OCI-LY7 (cell line): ENCODE results near the gene ROBO3. TPM values are rescaled to one million over a fixed set of nuclear protein-coding genes. Genes with fewer than 3 reads are reported as not detected.

Experiments
- BruUV-seq: library from RNA; stranded (reverse); fragments of 400-500 nt; replicated peaks from 2 replicates; lab custom pipeline; 2021; lab: Mats Ljungman, UMichigan
- CTCF ChIA-PET: fragments of 300-600 bp; sonication (Branson Sonifier 250); formaldehyde crosslinking; loops from one replicate; lab custom pipeline; 2022; ENCODE audit warnings: antibody characterized with exemption; ENCODE audit not compliant: unreplicated experiment; lab: Charles Lee
- POLR2A ChIA-PET: fragments of 300-600 bp; sonication (Branson Sonifier 250); formaldehyde crosslinking; loops from one replicate; lab custom pipeline; 2022; ENCODE audit warnings: antibody characterized with exemption; lab: Charles Lee
- DNase-seq: peaks from one replicate; pipeline ENCODE4 v3.0.0-alpha.2; 2015; ENCODE audit warnings: low spot score
- H2AFZ ChIP-seq: fragments of 200-600 bp; sonication (generic), shearing (Covaris generic); 2 replicates; pipeline ENCODE4 v1.6.1; 2014; ENCODE audit warnings: mild to moderate bottlenecking, antibody characterized with exemption, low read length, moderate library complexity
- H3K27ac ChIP-seq: fragments of 200-600 bp; sonication (generic); 2 replicates; pipeline ENCODE4 v1.5.1; 2014; ENCODE audit warnings: mixed run types, low read depth, mild to moderate bottlenecking, moderate library complexity, low read length, inconsistent platforms; ENCODE audit not compliant: poor library complexity, severe bottlenecking
- H3K36me3 ChIP-seq: fragments of 200-600 bp; sonication (generic); 2 replicates; pipeline ENCODE4 v1.6.1; 2014; ENCODE audit warnings: mild to moderate bottlenecking, antibody characterized with exemption, low read length, moderate library complexity, mixed read lengths; ENCODE audit not compliant: insufficient read depth
- H3K4me1 ChIP-seq: fragments of 200-600 bp; sonication (generic); 2 replicates; pipeline ENCODE4 v1.5.1; 2014; ENCODE audit warnings: mild to moderate bottlenecking, low read length; ENCODE audit not compliant: insufficient read depth, poor library complexity, severe bottlenecking
- H3K4me2 ChIP-seq: fragments of 200-600 bp; sonication (generic); 2 replicates; pipeline ENCODE4 v1.6.1; 2014; ENCODE audit warnings: mild to moderate bottlenecking, low read length
- H3K4me3 ChIP-seq: fragments of 200-600 bp; sonication (generic); 2 replicates; pipeline ENCODE4 v1.5.1; 2014; ENCODE audit warnings: mild to moderate bottlenecking, low read depth, low read length; ENCODE audit not compliant: poor library complexity, severe bottlenecking
- H3K79me2 ChIP-seq: fragments of 200-600 bp; sonication (generic); 2 replicates; pipeline ENCODE4 v1.6.1; 2016; ENCODE audit warnings: low read depth, mild to moderate bottlenecking, low read length, moderate library complexity, mixed read lengths; ENCODE audit not compliant: insufficient read depth
- H3K9me2 ChIP-seq: fragments of 200-600 bp; sonication (generic); 2 replicates; pipeline ENCODE4 v1.6.1; 2016; ENCODE audit warnings: mild to moderate bottlenecking, low read length, mixed read lengths; ENCODE audit not compliant: insufficient read depth
- H3K9me3 ChIP-seq: fragments of 200-600 bp; sonication (generic); 2 replicates; pipeline ENCODE4 v1.6.1; 2014; ENCODE audit warnings: mild to moderate bottlenecking, mixed run types, low read length, mixed read lengths
- H4K20me1 ChIP-seq: fragments of 200-600 bp; sonication (generic); 2 replicates; pipeline ENCODE4 v1.6.1; 2014; ENCODE audit warnings: mild to moderate bottlenecking, antibody characterized with exemption, low read length, moderate library complexity, mixed read lengths; ENCODE audit not compliant: insufficient read depth
- EZH2phosphoT487 ChIP-seq: fragments of 200-600 bp; sonication (generic); IDR thresholded peaks from 2 replicates; pipeline ENCODE4 v1.6.1; 2018; ENCODE audit warnings: low read depth, borderline replicate concordance, mild to moderate bottlenecking, mixed run types, antibody characterized with exemption, low read length, moderate library complexity, mixed read lengths
- intact Hi-C: fragments of 100-400 bp; cut with micrococcal nuclease; formaldehyde crosslinking; loops from one replicate; pipeline ENCODE4 v1.10.0; 2022; ENCODE audit not compliant: unreplicated experiment
- total RNA-seq, 2 experiments: library from RNA; depleted of rRNA in 1 of 2; stranded (reverse); fragments of >200 nt in 1 of 2; shearing (Covaris generic) in 1 of 2; gene quantifications; 2 replicates each; pipeline ENCODE4 v1.2.3, GENCODE V29; 2014 to 2022
- TF ChIP-seq, protein P1 (sequence below): fragments of 200-600 bp; sonication (generic); conservative IDR thresholded peaks from 2 replicates; pipeline ENCODE4 v1.5.1; 2014; ENCODE audit warnings: mild to moderate bottlenecking, antibody characterized with exemption, low read length, moderate library complexity, mixed read lengths

Gene ROBO3
- total RNA-seq, 2 experiments from 2014 or later = 0.19 TPM; not detected in 1

DNA sequence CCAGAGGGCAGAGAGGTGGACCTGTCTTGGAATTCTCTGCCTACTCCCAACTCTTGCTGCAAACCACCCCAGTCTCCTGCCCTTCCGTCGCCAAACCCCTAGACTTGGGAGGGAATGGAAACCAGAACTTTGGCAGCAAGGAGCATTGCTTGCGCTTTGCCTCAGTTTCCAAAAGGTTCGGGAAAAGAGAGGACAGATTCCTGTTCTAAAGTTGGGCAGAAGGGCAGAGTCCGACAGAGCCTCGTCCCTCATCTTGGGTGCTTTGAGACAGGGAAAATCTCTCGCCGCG is 396 bp upstream of the ROBO3 start:
- no peak overlapping the region for H3K4me2 ChIP-seq
- H3K36me3 ChIP-seq = no peaks in the 10 kb centered on the region
- BruUV-seq = no TSS peak
- H3K4me1 ChIP-seq = no peaks in the 10 kb centered on the region
- H4K20me1 ChIP-seq = no peaks in the 10 kb centered on the region
- DNase-seq = no peak
- no peak overlapping the region for H3K27ac ChIP-seq
- ChIA-PET POLR2A (no interaction called here), CTCF (no interaction called here)
- intact Hi-C loops = no loop called here
- no peaks in the 10 kb centered on the region for H3K79me2 ChIP-seq
- H3K9me3 ChIP-seq = no peaks in the 10 kb centered on the region
- no peak overlapping the region for H3K4me3 ChIP-seq
- H2AFZ ChIP-seq = no peak overlapping the region
- no peaks in the 10 kb centered on the region for H3K9me2 ChIP-seq
- no peak for TF ChIP-seq EZH2phosphoT487
- TF ChIP-seq, protein P1, sequence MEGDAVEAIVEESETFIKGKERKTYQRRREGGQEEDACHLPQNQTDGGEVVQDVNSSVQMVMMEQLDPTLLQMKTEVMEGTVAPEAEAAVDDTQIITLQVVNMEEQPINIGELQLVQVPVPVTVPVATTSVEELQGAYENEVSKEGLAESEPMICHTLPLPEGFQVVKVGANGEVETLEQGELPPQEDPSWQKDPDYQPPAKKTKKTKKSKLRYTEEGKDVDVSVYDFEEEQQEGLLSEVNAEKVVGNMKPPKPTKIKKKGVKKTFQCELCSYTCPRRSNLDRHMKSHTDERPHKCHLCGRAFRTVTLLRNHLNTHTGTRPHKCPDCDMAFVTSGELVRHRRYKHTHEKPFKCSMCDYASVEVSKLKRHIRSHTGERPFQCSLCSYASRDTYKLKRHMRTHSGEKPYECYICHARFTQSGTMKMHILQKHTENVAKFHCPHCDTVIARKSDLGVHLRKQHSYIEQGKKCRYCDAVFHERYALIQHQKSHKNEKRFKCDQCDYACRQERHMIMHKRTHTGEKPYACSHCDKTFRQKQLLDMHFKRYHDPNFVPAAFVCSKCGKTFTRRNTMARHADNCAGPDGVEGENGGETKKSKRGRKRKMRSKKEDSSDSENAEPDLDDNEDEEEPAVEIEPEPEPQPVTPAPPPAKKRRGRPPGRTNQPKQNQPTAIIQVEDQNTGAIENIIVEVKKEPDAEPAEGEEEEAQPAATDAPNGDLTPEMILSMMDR = no peak

DNA sequence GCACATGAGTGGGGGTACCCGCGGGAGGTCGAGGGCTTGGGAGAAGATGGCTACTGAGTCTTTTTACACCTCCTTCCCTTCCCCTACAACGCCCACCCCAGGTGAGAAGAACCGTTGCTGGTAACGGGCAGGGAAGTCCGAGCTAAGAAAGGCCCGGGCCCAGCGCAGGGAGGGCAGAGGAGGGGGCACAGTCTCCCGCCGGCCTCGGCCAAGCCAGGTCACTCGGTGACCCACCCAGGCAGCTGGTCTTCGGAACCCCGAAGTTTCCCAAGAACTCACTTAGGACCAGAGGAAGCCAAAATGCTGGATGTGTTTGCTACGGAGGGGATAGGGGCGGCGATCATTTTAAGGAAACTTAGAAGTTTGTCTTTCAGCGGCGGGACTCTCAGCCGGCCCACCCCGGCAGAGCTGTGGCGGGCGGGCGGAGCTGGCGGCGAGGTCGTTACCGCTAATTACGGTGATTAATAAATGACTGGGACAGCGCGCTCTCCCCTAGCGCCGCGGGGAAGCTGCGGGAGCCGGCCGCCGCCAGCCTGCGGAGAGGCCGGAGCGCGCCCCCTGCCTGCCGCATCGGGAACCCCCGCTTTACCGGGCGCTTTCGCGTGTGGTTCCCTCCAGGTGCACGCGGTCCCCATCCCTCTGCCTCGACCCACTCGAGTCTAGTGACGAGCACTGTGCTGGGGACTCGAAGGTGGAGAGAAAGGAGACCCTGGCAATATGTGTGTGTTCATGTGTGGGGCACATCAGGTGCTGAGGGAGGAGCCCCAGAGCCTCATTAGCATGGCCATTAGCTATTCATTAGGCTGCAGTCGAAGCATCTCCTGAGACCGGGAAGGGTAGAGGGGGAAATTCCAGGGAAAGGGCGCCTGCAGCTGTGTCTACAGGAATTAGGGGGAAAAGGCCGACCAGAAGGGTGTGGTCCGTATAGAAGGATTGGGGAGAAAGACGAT is 945 bp downstream of the ROBO3 start:
- Histone ChIP-seq H3K36me3 (no peaks in the 10 kb centered on the region), H3K79me2 (no peaks in the 10 kb centered on the region), H3K9me3 (no peaks in the 10 kb centered on the region), H2AFZ (no peak overlapping the region), H4K20me1 (no peaks in the 10 kb centered on the region), H3K9me2 (no peaks in the 10 kb centered on the region), H3K4me1 (no peaks in the 10 kb centered on the region), H3K4me2 (no peak overlapping the region), H3K4me3 (no peak overlapping the region), H3K27ac (no peak overlapping the region)
- no TSS peak for BruUV-seq
- TF ChIP-seq, protein P1 = peak; percentile 37; the same call in 1 of the 2 replicates
- TF ChIP-seq EZH2phosphoT487 = no peak
- no peak for DNase-seq
- ChIA-PET CTCF (no interaction called here), POLR2A (no interaction called here)
- intact Hi-C loops = no loop called here

DNA sequence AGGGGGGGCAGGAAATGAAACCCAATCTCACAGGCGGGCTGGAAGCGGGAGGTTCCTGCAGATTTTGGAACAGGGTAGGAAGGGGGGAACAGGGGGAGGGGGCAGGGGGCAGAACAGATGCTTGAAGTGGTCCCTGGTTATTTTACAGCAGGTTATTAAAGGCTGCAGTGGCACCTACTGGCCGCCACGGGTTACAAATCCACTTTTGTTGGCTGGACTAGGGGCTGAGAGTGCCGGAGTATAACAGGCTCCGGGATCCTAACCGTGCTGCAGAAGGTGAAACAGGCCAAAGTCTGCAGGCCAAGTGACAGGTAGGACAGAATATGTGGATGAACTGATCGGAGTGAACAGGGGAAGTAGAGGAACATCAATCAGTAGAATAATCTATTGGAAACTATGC is 2.5 kb downstream of the ROBO3 start:
- no peak for TF ChIP-seq EZH2phosphoT487
- TF ChIP-seq, protein P1 = peak; percentile 72
- no peaks in the 10 kb centered on the region for H3K79me2 ChIP-seq
- intact Hi-C loops = no loop called here
- no peak overlapping the region for H3K4me3 ChIP-seq
- CTCF ChIA-PET = no interaction called here
- H3K4me1 ChIP-seq = no peaks in the 10 kb centered on the region
- H3K9me3 ChIP-seq = no peaks in the 10 kb centered on the region
- no peaks in the 10 kb centered on the region for H3K9me2 ChIP-seq
- H3K36me3 ChIP-seq = no peaks in the 10 kb centered on the region
- no peak overlapping the region for H2AFZ ChIP-seq
- peak; percentile 38 for DNase-seq
- H3K27ac ChIP-seq = no peak overlapping the region
- POLR2A ChIA-PET = no interaction called here
- no peaks in the 10 kb centered on the region for H4K20me1 ChIP-seq
- BruUV-seq = no TSS peak
- no peak overlapping the region for H3K4me2 ChIP-seq
